Stimulated activated naive CD8-positive, alpha-beta T cell treated with anti-CD3 and anti-CD28 coated beads, Interleukin-15, Interleukin-2, amounts not matched to agents 100 ng/mL and 50 ng/mL, for 24 hours (primary cell): ENCODE results near the gene GULP1.
"Not testable (repeated sequence)": the region's sequence is repeated elsewhere in the genome, so short reads cannot be mapped to it uniquely, and the experiment has no call there.

Experiments used
- H3K27ac Mint-ChIP-seq: one replicate; pipeline ENCODE4 v1.8.0; 2021; ENCODE audit warnings: mild to moderate bottlenecking, mixed read lengths
- H3K27me3 Mint-ChIP-seq: one replicate; pipeline ENCODE4 v1.8.0; 2021; ENCODE audit warnings: mixed read lengths
- H3K36me3 Mint-ChIP-seq: one replicate; pipeline ENCODE4 v1.8.0; 2021; ENCODE audit warnings: low read depth, mixed read lengths
- H3K4me1 Mint-ChIP-seq: one replicate; pipeline ENCODE4 v1.8.0; 2021; ENCODE audit warnings: low read depth, mixed read lengths
- H3K4me3 Mint-ChIP-seq: one replicate; pipeline ENCODE4 v1.8.0; 2021; ENCODE audit warnings: mild to moderate bottlenecking, mixed read lengths
- H3K9me3 Mint-ChIP-seq: one replicate; pipeline ENCODE4 v1.8.0; 2021; ENCODE audit warnings: mixed read lengths

GULP1 gene

DNA sequence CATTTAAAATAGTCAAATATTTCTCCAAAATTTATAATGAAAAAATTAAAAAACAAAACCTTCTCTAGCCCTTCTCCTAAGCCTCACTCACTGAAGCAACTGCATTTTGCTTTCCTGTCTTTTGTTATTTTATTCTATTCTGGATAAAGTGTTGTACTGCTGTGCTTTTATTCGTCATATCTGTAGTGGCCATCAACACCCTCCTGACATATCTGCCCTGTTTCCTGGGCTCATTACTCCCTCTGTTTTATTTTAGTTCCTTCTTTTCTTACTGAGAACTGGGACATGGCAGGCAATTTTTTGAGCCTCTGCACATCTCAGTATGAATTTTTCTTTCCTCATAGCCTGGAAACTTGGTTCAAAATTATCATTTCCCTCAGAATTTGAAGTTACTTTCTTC, 224.2 kb downstream of the GULP1 start:
- H3K27me3 Mint-ChIP-seq: peaks cover 5% of the 10 kb centered on the region
- H3K9me3 Mint-ChIP-seq: no peaks in the 10 kb centered on the region
- no peak overlapping the region for H3K27ac Mint-ChIP-seq
- no peak overlapping the region for H3K4me3 Mint-ChIP-seq
- H3K36me3 Mint-ChIP-seq: no peaks in the 10 kb centered on the region
- no peaks in the 10 kb centered on the region for H3K4me1 Mint-ChIP-seq

DNA sequence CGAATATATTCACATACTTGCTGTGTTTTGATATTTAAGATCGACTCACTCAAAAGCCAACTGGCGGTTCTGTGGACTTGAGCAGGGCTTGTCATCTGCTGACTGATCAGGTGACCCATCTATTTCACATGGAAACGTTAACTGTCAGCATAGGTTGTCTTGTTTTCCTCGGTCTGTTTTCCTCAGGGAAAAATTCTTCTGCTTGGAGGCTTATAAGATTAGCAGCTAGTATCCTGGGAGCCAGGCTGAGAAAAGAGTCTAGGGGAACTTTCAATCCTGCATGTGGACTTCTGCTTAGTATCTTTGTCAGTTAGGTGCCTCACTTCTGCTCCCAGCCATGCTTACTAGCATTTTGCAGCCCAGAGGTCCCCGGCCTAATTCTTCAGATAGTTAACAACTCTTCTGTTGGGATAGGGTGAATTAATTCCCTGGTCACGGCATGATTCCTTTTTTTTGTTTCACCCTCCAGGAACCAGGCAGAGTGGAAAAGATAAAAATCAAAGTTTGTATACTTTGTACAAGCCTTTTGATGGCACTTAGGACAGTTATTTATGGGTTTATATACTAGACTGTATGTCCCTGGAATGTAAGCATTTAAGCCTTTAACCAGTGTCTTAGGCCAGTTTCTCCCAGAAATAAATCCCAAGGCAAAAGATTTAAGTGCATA, 226.0 kb downstream of the GULP1 start:
- H3K4me3 Mint-ChIP-seq: no peak overlapping the region
- no peaks in the 10 kb centered on the region for H3K4me1 Mint-ChIP-seq
- no peak overlapping the region for H3K27ac Mint-ChIP-seq

DNA sequence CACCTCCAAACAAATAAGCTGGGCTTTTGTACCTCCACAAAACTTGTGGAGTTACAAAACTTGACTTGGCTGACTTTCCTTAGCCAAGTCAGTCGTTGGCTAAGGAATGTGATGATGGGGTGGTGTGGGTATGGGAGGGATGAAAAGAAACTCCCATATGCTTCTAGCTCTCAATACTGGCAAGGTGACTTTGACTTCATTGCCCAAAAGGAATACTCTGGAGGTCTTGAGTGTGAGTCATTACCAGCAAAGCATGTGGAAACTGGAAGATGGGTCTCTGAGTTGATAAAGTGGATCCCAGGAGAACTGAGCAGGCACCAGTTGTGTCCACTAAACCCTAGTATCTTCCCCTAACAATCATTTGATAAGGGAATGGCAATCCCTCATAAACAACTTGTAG, 226.7 kb downstream of the GULP1 start:
- Mint-ChIP-seq H3K27ac (no peak overlapping the region), H3K4me1 (no peaks in the 10 kb centered on the region), H3K27me3 (peaks cover 5% of the 10 kb centered on the region), H3K36me3 (no peaks in the 10 kb centered on the region), H3K9me3 (no peaks in the 10 kb centered on the region), H3K4me3 (no peak overlapping the region)

More for the DNA sequence above, 226.0 kb downstream of the GULP1 start:
- H3K9me3 Mint-ChIP-seq: no peaks in the 10 kb centered on the region
- H3K36me3 Mint-ChIP-seq: no peaks in the 10 kb centered on the region
- H3K27me3 Mint-ChIP-seq: peaks cover 5% of the 10 kb centered on the region

DNA sequence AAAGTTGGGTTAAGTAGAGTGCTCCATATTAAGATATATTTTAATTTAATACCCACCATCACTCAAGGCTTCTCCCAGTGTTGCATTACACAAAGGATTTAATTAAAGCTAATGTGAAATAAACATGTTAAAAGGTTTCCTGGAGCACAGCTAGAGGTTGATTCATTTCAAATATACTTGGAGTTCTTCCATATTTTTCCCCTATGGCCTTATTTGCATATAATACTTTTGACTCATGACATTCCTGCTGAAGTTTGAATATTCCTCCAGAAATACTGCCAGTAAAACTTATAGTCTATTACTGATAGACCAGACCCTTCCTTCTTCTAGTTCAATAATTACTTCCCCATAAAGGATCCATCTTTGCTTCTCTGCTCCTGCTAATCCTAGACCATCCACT, 227.5 kb downstream of the GULP1 start:
- Mint-ChIP-seq H3K36me3 (no peaks in the 10 kb centered on the region), H3K27ac (no peak overlapping the region), H3K9me3 (no peaks in the 10 kb centered on the region), H3K27me3 (peaks cover 5% of the 10 kb centered on the region), H3K4me3 (no peak overlapping the region), H3K4me1 (no peaks in the 10 kb centered on the region)

DNA sequence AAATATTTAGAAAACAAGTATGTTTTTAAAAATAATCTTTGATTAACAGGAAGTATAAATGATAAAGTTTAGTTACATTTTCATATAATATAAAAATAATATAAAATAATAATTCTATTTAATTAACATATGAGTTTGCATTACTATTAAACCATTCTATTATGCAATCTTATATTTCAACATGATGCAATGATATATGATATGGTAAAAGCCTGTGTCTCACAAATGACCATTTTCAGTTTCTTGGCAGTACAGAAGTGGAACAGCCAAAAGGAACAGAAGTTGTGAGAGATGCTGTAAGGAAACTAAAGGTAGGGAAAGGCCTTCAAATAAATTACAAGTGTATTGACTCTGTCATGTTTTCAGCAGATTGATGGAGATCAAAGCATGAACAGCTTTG, 230.8 kb downstream of the GULP1 start:
- H3K4me1 Mint-ChIP-seq: no peaks in the 10 kb centered on the region
- H3K4me3 Mint-ChIP-seq: no peak overlapping the region
- H3K27ac Mint-ChIP-seq: no peak overlapping the region
- H3K36me3 Mint-ChIP-seq: no peaks in the 10 kb centered on the region
- no peaks in the 10 kb centered on the region for H3K9me3 Mint-ChIP-seq
- H3K27me3 Mint-ChIP-seq: peaks cover 5% of the 10 kb centered on the region

DNA sequence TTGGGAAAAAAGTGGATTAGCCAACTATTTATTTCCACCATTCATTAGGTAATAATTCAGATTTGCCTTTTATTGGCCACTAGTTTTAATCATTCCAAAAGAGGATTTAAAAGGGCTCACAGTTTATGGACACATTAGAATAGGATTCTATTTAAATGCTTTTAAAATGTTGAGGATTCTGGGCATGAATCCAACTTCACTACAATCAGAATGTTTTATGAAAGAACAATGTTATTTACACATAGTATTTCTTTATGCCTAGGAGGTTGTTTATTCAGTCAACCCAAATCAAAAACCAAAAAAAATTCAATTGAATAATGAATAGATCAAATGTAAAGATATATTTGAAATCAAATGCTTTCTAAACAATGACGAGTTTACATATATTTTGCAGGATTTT, 232.2 kb downstream of the GULP1 start:
- H3K36me3 Mint-ChIP-seq: no peaks in the 10 kb centered on the region
- H3K9me3 Mint-ChIP-seq: no peaks in the 10 kb centered on the region
- no peak overlapping the region for H3K4me3 Mint-ChIP-seq
- no peaks in the 10 kb centered on the region for H3K4me1 Mint-ChIP-seq
- peaks cover 5% of the 10 kb centered on the region for H3K27me3 Mint-ChIP-seq
- H3K27ac Mint-ChIP-seq: no peak overlapping the region

DNA sequence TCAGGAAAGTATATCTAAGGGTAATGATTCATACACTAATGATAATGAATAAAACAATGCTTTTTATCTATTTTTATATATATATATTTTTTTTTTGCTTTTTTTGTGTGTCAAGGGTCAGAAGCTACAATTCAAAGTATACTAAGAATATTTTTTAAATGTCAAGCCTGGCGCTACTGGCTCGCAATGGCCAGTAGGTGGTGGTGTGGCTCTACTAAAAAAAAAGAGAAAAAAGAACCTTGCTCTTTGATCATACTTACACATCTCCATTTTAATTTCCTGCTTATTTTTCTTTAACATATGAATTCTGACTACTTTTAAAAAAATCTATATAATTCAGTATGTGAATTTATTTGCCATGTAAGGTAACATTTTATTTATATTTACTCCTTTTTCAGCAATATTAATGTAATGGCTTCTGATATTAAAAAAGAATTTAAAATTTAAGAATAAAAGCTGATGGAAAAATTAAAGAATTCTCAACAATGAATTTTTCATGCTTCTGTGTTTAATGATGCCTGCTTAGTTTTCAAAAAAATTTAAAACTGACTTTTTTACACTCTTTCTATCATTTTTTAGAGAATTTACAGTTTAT, 232.9 kb downstream of the GULP1 start:
- H3K4me1 Mint-ChIP-seq: no peaks in the 10 kb centered on the region
- H3K4me3 Mint-ChIP-seq: no peak overlapping the region
- H3K36me3 Mint-ChIP-seq: no peaks in the 10 kb centered on the region
- no peaks in the 10 kb centered on the region for H3K9me3 Mint-ChIP-seq
- H3K27me3 Mint-ChIP-seq: peaks cover 5% of the 10 kb centered on the region
- no peak overlapping the region for H3K27ac Mint-ChIP-seq

DNA sequence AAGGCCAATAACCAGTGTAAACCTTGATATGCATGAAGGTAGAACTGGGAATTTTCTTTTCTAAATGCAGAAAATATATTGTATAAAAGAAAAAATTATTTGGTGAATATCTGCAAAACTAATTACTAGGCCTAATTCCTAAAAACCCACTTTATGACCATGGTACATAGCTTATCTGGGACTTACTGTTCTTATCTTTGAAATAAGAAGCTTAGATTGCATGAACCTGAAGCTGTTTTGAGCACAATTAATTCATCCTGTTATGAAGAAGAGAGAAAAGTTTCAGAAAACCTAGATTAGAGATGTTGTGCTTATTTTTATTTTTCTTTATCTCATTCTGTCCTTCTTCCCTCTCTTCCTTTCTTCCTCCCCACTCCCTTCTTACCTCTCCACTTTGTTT, 235.0 kb downstream of the GULP1 start:
- no peaks in the 10 kb centered on the region for H3K27me3 Mint-ChIP-seq
- H3K36me3 Mint-ChIP-seq: no peaks in the 10 kb centered on the region

DNA sequence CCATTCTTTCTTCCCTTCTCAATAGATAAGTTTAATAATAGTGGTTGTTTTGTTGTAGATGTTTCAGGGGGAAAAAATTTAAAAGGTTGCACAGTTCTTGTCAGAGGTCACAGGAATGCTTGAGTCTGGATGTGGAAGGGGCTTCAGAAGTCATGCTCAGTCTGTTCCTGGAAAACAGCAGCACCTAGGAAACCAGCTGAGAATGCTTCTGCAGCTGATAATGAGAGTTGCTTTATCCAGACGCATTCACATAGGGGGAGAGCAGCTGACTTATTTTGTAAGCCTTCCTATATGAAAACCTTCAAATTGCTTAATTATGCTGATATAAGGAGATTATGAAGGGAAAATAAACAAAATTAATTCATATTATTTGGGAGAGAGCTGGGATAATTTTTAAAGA, 235.5 kb downstream of the GULP1 start:
- Mint-ChIP-seq H3K27me3 (no peaks in the 10 kb centered on the region), H3K27ac (no peak overlapping the region), H3K4me3 (no peak overlapping the region), H3K9me3 (no peaks in the 10 kb centered on the region), H3K4me1 (no peaks in the 10 kb centered on the region), H3K36me3 (no peaks in the 10 kb centered on the region)

More for the DNA sequence above, 235.0 kb downstream of the GULP1 start:
- no peaks in the 10 kb centered on the region for H3K9me3 Mint-ChIP-seq
- no peak overlapping the region for H3K27ac Mint-ChIP-seq
- no peak overlapping the region for H3K4me3 Mint-ChIP-seq
- H3K4me1 Mint-ChIP-seq: no peaks in the 10 kb centered on the region

DNA sequence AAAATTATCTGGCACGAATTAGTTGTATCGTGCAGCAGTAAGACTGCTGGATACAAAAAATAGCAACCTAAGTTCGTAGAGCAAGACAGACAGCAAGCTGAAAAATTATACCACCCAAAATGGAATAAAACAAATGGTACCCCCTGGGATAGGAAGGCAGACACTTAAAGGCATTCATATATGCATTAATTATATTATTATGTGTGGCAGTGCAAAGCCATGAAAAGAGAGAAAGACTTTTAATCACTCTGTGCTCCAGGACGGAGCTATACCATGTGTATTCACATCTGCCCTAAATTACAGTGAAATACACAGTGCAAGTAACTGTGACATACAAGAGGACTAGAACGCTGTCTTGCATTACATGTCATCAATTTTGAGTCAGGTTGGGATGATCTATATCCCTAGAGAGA, 235.9 kb downstream of the GULP1 start:
- no peaks in the 10 kb centered on the region for H3K4me1 Mint-ChIP-seq
- H3K27ac Mint-ChIP-seq: no peak overlapping the region
- no peak overlapping the region for H3K4me3 Mint-ChIP-seq
- H3K36me3 Mint-ChIP-seq: no peaks in the 10 kb centered on the region
- H3K9me3 Mint-ChIP-seq: no peaks in the 10 kb centered on the region
- no peaks in the 10 kb centered on the region for H3K27me3 Mint-ChIP-seq

DNA sequence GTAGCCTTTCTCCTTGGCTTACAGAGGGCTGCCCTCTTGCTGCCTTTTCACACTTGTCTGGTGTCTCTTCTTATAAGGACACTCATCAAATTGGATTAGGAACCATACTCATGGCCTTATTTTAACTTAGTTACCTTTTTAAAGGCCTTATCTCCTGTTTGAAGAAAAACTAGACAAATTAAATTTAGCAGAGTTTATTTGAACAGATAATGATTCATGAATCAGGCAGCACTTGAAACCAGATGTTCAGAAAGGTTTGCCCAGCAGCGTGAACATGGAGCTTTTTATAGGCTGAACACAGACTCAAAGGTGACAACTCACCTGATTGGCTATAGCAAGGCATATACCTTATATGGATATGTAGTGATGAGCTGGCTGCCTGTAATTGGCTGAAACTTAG, 238.0 kb downstream of the GULP1 start:
- H3K36me3 Mint-ChIP-seq: no peaks in the 10 kb centered on the region
- H3K9me3 Mint-ChIP-seq: no peaks in the 10 kb centered on the region
- no peaks in the 10 kb centered on the region for H3K27me3 Mint-ChIP-seq

DNA sequence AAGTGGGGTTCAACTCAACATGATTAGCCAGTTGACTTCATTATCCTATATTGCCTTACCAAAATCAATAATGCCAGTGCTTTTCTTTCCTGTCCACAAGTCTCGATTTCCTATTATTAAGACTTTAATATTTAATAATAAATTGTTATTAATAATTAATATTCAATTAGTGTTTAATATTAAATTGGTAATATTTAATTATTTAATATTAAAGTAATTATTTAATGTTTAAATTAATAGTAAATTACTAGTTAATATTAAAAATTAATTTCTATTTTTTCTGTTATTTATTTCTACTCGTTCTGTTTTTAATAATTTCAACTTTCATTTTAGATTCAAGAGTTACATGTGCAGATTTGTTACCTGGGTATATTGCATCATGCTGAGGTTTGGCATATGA, 243.2 kb downstream of the GULP1 start:
- H3K9me3 Mint-ChIP-seq: peaks cover 6% of the 10 kb centered on the region
- H3K27me3 Mint-ChIP-seq: no peaks in the 10 kb centered on the region
- H3K27ac Mint-ChIP-seq: no peak overlapping the region
- no peaks in the 10 kb centered on the region for H3K4me1 Mint-ChIP-seq
- H3K4me3 Mint-ChIP-seq: no peak overlapping the region
- H3K36me3 Mint-ChIP-seq: no peaks in the 10 kb centered on the region

More for the DNA sequence above, 238.0 kb downstream of the GULP1 start:
- Mint-ChIP-seq H3K4me3 (no peak overlapping the region), H3K4me1 (no peaks in the 10 kb centered on the region), H3K27ac (no peak overlapping the region)

DNA sequence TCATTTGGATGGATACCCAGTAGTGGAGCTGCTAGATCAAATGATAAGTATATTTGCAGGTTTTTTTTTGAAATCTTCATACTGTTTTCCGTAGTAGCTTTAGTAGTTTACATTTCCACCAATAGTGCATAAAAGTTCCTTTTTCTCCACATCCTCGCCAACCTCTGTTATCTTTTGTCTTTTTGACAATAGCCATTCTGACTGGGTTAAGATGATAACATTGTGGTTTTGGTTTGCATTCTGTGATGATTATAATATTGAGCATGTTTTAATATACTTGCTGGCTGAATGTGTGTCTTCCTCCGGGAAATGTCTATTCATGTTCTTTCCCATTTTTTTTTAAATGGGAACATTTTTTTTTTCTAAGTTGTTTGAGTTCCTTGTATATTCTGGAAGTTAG, 260.0 kb downstream of the GULP1 start:
- H3K27ac Mint-ChIP-seq: no peak overlapping the region
- no peaks in the 10 kb centered on the region for H3K36me3 Mint-ChIP-seq
- H3K4me3 Mint-ChIP-seq: no peak overlapping the region
- peaks cover 4% of the 10 kb centered on the region for H3K9me3 Mint-ChIP-seq
- no peaks in the 10 kb centered on the region for H3K27me3 Mint-ChIP-seq
- H3K4me1 Mint-ChIP-seq: no peaks in the 10 kb centered on the region

DNA sequence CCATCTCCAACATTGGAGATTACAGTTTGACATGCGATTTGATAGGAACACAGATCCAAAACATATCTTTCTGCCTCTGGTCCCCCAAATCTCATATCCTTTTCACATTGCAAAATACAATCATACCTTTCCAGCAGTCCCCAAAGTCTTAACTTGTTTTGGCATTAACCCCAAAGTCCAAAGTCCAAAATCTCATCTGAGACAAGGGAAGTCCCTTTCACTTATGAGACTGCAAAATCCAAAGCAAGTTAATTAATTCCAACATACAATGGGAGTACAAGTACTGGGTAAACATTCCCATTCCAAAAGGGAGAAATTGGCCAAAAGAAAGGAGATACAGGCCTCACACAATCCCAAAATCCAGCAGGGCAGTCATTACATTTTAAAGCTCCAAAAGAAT, 265.4 kb downstream of the GULP1 start:
- Mint-ChIP-seq H3K9me3 (peaks cover 8% of the 10 kb centered on the region), H3K27me3 (no peaks in the 10 kb centered on the region), H3K36me3 (no peaks in the 10 kb centered on the region), H3K4me3 (no peak overlapping the region), H3K27ac (no peak overlapping the region), H3K4me1 (no peaks in the 10 kb centered on the region)

DNA sequence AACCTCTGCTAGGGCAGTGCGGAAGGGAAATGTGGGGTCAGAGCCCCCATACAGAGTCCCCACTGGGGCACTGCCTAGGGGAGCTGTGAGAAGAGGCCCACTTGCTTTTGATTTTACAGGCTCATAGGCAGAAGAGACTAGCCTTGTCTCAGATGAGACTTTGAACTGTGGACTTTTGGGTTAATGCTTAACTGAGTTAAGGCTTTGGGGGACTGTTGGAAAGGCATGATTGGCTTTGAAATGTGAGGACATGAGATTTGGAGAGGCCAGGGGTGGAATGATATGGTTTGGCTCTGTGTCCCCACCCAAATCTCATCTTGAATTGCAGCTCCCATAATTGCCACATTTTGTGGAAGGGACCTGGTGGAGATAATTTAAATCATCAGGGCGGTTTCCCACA, 267.8 kb downstream of the GULP1 start:
- H3K9me3 Mint-ChIP-seq, H3K27ac Mint-ChIP-seq, H3K4me3 Mint-ChIP-seq, H3K36me3 Mint-ChIP-seq, H3K4me1 Mint-ChIP-seq, H3K27me3 Mint-ChIP-seq: not testable (repeated sequence)

DNA sequence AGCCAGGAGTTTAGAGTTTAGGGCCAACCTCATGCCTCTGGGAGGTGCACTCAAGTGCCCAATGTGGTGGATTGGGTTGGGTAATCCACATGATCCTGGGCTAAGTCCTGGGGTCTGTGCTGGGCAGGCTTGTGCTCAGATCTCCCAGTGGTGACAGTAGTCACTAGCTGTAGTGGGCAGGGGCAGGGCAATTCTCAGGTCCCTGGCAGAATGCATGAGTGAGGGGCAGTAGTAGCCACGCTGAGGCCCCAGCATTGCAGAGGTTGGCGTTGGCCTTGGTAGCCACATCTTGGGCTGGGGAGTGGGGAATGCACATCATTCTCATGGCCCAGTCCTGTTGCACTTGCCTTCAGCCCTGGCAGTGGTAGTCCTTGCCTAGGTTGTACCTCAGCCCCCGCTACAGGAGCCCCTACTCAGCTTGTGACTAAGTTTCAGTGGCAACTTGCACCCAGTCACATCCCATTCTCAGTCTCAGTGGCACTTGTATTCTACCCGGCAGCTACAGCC, 269.9 kb downstream of the GULP1 start:
- Mint-ChIP-seq H3K27me3 (no peaks in the 10 kb centered on the region), H3K9me3 (peaks cover 3% of the 10 kb centered on the region), H3K4me3 (no peak overlapping the region), H3K4me1 (no peaks in the 10 kb centered on the region), H3K36me3 (no peaks in the 10 kb centered on the region), H3K27ac (no peak overlapping the region)
